HG03575 (cell line): ENCODE results near the gene PPM1A.

Experiments
- ATAC-seq: cut with Tn5 transposase; IDR thresholded peaks from one replicate; pipeline ENCODE4 v1.9.1; 2021; ENCODE audit not compliant: unreplicated experiment, insufficient number of reproducible peaks, low FRiP score; ENCODE audit errors: extremely low read depth

Gene PPM1A

DNA sequence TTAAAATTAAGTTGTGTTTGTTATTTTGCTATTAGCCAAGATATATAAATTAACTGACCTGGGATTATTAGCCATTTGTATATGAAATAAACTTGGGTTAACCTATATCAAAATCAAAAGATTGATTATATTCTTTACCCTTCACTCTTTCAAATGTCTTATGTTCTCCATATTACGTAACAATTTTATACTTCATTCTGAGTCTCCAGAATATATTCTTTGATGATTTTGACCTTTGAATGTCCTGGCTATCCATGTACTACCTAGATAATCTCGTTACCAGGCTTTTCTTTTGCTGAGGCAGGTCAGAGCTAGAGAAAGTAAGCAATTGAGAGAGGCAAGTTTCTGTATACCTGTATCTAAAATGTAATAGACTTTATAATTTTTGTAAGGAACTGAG, 3.6 kb downstream of the PPM1A start:
- no peak for ATAC-seq

DNA sequence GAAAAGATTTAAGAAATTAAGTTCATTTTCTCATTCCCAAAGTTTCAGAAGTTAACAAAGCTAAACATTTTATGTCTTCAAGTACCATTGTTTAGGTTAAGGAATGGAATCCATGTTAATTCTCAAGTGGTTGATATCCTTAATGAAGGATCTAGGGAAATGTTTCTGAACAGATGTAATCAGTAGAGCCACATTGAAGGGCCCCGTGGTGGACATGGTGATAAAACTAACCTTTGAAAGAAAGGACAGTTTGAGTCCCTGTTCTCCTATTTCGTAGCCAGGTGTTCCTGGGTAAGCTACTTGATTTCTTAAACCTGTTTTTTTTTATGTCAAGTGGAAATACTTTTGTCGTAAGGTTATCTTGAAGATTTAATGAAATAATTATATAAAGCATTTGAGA, 4.6 kb downstream of the PPM1A start:
- no peak for ATAC-seq

- no peak for ATAC-seq
These were observed 5.2 kb downstream of the PPM1A start for GRCh38 chr14:60254176-60254575.

GRCh38 chr14:60257865-60258264, 8.8 kb downstream of the PPM1A start:
- no peak for ATAC-seq

GRCh38 chr14:60265163-60265562, 16.1 kb downstream of the PPM1A start:
- no peak for ATAC-seq

GRCh38 chr14:60266021-60266937, 17.3 kb downstream of the PPM1A start:
- ATAC-seq: no peak

GRCh38 chr14:60272177-60272576, 23.2 kb downstream of the PPM1A start:
- no peak for ATAC-seq

DNA sequence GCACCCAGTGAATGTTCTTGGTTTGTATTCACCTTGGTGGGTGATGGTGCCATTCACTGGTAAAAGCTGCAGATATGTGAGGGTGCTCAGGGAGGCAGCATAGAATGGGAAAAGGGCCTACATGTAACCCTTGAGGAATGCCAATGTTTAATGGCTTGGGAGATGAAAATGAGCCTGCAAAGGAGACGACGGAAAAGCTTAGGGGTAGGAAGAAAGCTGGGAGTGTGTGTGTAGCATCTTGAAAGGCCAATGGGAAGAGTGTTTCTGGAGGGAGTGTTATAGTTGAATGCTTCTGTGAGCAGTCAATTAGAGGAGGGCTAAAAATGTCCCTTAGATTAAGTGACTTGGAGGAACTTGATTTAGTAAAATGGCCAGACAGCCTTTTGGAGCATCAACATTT, 24.9 kb downstream of the PPM1A start:
- ATAC-seq: no peak

DNA sequence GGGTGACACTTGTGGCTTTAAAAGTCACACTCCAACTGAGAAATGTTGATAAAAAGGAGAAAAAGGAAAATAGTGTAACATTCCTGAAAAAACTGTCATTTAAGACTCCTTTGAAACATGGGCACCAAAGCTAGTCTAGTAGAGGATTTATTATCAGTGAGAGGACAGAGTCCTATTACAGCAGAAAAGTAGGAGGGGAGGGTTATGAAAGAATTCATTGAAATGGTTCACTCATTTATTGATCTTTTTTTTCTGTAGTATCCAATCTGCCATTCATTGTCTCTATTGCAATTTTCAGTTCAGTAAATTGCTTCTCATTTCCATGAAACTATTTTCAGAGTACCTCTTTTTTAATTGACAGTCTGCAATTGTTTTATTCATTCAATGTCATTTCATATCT, 25.4 kb downstream of the PPM1A start:
- no peak for ATAC-seq

DNA sequence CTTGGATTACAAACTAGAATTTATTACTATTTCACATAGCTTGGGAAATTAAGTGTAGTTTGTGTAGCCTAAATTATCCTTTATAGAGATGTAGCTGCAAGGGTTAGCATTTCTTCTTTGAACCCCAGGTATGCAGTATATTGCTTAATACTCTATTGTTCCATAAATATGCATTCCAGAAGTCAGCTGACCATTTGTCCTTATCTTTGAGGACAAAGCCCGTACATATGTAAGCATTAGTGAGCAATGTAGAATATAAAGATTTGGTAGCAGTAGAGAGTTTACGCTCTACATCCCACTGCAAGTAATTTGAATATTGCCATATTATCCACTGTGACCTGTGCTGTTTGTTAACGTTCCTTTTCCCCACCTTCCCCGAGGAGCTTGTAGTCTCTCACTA, 26.9 kb downstream of the PPM1A start:
- ATAC-seq: no peak

GRCh38 chr14:60276347-60276746, 27.3 kb downstream of the PPM1A start:
- no peak for ATAC-seq

- no peak for ATAC-seq
These were observed 28.7 kb downstream of the PPM1A start for GRCh38 chr14:60277605-60278190.

DNA sequence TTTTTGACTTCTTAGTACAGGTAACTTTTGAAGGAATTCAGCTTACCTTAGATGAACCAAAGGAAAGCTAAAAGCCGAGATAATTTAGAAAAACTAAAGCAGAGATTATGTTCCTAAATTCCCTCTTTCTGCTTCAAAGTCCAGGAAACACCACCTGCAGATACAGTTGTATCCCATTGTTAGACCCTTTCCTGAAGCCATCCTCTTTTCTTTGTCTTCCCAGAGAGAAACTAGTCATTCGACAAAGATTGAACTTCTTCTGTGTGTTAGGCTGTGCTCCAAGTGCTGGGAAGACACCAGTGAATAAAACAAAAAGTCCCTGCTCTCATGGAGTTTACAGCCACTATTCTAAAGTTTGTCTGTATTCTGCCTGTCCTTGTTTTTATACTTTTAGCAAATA, 29.3 kb downstream of the PPM1A start:
- no peak for ATAC-seq

DNA sequence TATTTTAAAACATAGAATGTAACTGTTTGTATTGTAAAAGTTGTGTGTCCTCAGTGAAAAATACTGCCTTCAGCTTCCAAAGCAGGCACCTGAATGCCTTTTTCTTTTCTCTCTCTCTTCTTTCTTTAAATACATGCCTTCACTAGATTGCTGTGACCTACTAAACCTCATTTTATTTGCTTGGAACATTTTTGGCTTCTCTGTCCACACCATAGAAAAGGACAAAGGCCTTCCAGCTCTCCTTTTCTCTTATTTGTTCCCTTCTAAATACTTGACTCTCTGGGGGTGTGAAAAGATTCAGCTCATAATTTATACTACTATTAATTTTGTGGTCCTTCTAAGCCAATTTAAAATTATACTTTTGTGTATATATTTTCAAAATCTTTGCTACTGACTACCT, 38.4 kb downstream of the PPM1A start:
- ATAC-seq: no peak

DNA sequence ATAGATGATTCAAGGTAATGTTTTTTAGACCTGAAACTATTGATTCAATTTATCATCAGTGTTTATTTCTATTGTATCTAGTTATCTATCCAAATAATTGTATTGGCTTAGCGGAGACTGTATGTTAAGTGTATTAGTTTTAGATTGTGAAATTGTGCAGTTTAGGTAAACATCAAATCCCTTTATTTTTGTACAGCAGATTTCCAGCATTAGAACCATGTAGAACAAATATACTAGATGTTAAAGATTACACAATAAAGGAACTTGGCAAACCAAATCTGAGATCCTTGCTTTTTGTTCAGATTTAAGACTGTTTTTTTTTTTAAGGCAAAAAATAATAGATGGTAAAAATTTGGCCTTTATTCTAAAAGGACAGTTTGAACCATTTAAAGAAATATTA, 39.3 kb downstream of the PPM1A start:
- ATAC-seq: no peak

DNA sequence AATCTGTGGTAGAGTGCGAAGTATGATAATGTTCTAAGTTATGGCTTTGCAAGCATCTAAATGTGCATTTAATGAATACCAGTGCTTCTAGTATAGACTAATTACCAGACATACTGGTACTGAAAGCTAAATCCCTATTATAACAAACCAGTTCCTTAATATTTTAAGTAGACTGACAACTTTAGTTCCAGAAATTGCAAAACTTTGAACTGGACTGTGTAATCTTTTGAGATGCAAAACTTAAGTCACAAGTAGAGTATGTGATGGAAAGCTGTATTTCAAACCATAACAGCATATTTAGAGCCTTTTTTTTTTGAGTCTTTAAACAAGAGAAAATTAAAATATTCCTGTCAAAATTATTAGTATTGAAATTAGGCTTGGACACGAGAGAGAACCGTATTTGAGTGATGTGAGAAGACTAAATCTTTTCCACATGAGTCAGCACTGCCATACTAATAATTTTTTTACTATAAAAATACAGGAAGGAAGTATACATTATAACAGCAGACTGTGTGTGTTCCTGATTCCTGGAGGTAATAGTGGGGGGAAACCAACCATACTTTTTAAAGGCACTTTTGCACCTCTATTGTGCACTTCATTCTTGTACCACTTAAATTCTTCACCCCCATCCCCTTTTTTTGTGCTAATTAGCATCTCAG, 45.5 kb downstream of the PPM1A start:
- ATAC-seq: no peak

DNA sequence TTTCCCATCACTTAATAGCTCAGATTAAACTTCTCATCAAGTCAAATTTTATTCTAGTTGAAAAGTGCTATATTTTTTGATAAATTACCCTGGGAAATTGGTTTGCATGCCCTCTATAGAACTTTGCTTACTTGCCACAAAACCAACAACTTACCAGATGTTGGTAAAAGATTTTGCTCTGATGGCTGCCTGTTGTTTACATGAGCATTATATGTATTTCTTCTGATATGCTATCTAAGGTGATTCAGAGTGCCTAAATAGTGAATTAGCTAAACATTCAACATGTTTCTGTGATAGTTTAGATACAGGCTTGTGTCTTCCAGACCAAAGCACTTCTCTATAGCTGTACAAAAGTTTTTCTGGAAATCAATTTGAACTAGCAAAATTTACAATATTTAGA, 51.0 kb downstream of the PPM1A start:
- ATAC-seq: no peak

DNA sequence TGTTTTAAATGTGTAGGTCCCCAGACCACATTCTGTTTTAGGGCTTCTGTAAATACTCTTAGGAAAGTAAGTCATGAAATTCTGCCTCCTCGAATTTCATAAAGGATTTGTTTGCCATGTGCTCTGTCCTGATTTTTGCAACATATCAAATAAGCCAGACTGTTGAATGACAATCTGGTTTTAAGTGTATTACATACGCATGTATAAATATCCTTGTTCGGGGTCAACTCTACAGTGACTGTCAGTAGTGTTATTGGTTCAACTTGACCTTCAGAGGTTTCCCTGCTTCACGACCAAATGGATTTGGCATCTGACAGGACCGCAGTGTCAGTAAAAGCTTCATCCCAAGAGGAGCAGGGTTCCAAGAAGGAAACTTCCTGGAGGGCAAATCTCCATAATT, 52.7 kb downstream of the PPM1A start:
- ATAC-seq: no peak

DNA sequence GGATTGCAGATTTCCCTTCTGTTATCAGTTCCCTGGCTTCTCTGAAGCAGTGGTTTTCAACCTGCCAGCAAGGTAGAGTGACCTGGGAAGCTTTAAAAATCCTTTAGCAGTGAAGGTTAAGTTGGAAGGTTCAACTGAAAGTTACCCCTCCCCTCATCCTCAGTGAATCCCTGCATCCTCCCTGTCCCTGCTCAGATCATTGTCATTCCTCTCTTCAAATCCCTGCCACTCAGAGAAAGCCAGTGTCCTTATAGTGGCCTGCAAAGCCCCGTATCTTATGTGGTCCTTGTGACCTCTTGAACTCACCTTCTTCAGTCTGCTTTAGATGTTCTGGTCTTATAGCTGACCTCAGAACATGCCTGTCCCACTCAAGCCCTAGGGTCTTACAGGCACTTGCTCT, 53.6 kb downstream of the PPM1A start:
- no peak for ATAC-seq

DNA sequence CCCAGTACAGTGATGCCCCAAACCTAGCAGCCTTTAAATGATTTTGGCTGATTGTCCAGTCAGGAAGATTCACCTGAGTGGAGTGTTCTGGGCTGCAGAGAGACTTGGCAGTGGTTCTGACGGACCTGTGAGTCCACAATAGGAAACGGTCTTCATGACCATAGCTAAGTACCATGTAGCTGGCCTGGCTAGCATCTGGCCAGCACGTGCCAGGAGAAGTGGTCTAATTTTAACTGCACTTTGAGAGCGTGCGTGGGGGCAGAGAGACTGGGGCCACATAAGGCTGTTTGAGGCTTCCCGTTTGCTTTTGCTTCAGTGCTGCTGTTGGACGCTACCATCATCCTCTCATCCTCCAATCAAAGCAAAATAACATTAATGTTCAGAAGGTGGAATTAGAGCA, 54.7 kb downstream of the PPM1A start:
- no peak for ATAC-seq
